ENCODE measurements around the gene ERN1. TPM values are rescaled to one million over a fixed set of nuclear protein-coding genes. Genes with fewer than 3 reads are reported as not detected.

ERN1 gene
- total and polyA plus RNA-seq, 2 of the 13 experiments (the other 11 are each of a cell fraction or from before 2014, with no cell fraction given): 6.0 to 12.7 TPM

DNA sequence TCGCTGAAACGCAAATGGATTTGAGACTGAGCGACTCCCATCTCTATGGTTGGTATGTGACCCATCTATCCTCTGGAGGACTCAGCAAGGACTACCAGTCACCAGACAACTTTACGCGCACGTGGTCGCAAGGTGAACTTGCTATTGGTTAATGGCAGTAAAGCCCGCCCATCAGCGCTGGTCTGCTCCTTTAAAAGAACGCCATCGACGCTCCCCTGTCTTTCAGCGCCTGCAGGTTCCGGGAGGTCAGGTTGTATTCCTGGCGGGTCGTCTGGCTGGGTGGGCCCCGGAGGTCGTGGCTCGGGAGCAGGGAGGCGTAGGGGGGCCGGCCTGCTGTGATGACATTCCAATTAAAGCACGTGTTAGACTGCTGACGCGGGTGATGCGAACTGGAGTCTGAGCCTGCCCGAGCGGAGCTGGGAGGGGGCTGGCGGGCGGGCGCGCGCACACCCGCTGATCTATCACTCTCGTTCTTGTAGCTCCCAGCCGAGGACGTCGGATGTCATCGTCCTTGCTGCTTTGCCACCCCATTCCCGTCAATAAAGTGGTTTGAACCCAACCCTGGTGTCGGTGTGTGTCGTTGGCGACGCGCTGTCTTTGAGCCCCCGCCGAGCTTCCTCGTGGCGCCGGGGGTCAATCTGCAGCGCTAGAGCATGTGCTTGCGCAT, 15.9 kb upstream of the ERN1 start:
- CTCF ChIA-PET (ENCODE audit: low intra/inter-chr PET ratio, low total read pairs): no interaction called here
- TF ChIP-seq PLSCR1 (CRISPR knock-in tag; IDR thresholded peaks at IDR 0.05; ENCODE audit: borderline replicate concordance): no peak; the same call in 1 of the 2 replicates
- TF ChIP-seq FOXA1 (IDR thresholded peaks at IDR 0.05): no peak
- no peak; the same call in none of the 2 replicates for TF ChIP-seq FOXA1 (CRISPR knock-in tag; IDR thresholded peaks at IDR 0.05)
- TF ChIP-seq, protein P1, sequence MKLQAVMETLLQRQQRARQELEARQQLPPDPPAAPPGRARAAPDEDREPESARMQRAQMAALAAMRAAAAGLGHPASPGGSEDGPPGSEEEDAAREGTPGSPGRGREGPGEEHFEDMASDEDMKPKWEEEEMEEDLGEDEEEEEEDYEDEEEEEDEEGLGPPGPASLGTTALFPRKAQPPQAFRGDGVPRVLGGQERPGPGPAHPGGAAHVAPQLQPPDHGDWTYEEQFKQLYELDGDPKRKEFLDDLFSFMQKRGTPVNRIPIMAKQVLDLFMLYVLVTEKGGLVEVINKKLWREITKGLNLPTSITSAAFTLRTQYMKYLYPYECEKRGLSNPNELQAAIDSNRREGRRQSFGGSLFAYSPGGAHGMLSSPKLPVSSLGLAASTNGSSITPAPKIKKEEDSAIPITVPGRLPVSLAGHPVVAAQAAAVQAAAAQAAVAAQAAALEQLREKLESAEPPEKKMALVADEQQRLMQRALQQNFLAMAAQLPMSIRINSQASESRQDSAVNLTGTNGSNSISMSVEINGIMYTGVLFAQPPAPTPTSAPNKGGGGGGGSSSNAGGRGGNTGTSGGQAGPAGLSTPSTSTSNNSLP (IDR thresholded peaks at IDR 0.05; ENCODE audit: low read depth, low read length): peak; percentile 73
- peak; percentile 65 for TF ChIP-seq HHEX (CRISPR knock-in tag; IDR thresholded peaks at IDR 0.05)
- TF ChIP-seq ZNF432 (CRISPR knock-in tag; IDR thresholded peaks at IDR 0.05; ENCODE audit: borderline replicate concordance): no peak
- peak; percentile 97; the same call in 1 of the 2 replicates for TF ChIP-seq BORCS8-MEF2B (CRISPR knock-in tag; IDR thresholded peaks at IDR 0.05)
- TF ChIP-seq, protein P2, sequence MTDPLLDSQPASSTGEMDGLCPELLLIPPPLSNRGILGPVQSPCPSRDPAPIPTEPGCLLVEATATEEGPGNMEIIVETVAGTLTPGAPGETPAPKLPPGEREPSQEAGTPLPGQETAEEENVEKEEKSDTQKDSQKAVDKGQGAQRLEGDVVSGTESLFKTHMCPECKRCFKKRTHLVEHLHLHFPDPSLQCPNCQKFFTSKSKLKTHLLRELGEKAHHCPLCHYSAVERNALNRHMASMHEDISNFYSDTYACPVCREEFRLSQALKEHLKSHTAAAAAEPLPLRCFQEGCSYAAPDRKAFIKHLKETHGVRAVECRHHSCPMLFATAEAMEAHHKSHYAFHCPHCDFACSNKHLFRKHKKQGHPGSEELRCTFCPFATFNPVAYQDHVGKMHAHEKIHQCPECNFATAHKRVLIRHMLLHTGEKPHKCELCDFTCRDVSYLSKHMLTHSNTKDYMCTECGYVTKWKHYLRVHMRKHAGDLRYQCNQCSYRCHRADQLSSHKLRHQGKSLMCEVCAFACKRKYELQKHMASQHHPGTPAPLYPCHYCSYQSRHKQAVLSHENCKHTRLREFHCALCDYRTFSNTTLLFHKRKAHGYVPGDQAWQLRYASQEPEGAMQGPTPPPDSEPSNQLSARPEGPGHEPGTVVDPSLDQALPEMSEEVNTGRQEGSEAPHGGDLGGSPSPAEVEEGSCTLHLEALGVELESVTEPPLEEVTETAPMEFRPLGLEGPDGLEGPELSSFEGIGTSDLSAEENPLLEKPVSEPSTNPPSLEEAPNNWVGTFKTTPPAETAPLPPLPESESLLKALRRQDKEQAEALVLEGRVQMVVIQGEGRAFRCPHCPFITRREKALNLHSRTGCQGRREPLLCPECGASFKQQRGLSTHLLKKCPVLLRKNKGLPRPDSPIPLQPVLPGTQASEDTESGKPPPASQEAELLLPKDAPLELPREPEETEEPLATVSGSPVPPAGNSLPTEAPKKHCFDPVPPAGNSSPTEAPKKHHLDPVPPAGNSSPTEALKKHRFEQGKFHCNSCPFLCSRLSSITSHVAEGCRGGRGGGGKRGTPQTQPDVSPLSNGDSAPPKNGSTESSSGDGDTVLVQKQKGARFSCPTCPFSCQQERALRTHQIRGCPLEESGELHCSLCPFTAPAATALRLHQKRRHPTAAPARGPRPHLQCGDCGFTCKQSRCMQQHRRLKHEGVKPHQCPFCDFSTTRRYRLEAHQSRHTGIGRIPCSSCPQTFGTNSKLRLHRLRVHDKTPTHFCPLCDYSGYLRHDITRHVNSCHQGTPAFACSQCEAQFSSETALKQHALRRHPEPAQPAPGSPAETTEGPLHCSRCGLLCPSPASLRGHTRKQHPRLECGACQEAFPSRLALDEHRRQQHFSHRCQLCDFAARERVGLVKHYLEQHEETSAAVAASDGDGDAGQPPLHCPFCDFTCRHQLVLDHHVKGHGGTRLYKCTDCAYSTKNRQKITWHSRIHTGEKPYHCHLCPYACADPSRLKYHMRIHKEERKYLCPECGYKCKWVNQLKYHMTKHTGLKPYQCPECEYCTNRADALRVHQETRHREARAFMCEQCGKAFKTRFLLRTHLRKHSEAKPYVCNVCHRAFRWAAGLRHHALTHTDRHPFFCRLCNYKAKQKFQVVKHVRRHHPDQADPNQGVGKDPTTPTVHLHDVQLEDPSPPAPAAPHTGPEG (CRISPR knock-in tag; IDR thresholded peaks at IDR 0.05): peak; percentile 85
- peak; percentile 57; the same call in 1 of the 2 replicates for TF ChIP-seq ZNF720 (CRISPR knock-in tag; IDR thresholded peaks at IDR 0.05)
- 0 out of 2 replicates have a peak, but pooled peaks have one; percentile 28 for TF ChIP-seq SIX4 (CRISPR knock-in tag; IDR thresholded peaks at IDR 0.05)
- TF ChIP-seq POLR2AphosphoS2 (IDR thresholded peaks at IDR 0.05; ENCODE audit: low read depth, low read length): peak; percentile 100
- no peak; the same call in 1 of the 2 replicates for TF ChIP-seq ZSCAN12 (CRISPR knock-in tag; IDR thresholded peaks at IDR 0.05)
- TF ChIP-seq THAP11 (CRISPR knock-in tag; IDR thresholded peaks at IDR 0.05): peak; percentile 91
- no peak; the same call in 1 of the 2 replicates for TF ChIP-seq HMG20B (CRISPR knock-in tag; conservative IDR thresholded peaks at IDR 0.05)
- 0 out of 2 replicates have a peak, but pooled peaks have one; percentile 89 for TF ChIP-seq TEAD2 (CRISPR knock-in tag; IDR thresholded peaks at IDR 0.05)
- peak; percentile 50; the same call in 1 of the 2 replicates for TF ChIP-seq ZSCAN20 (CRISPR knock-in tag; IDR thresholded peaks at IDR 0.05; ENCODE audit: borderline replicate concordance)
- no peak for TF ChIP-seq KAT2B (IDR thresholded peaks at IDR 0.05; ENCODE audit: borderline replicate concordance, low read depth, low read length)

More for the DNA sequence above, 15.9 kb upstream of the ERN1 start:
- peak; percentile 96 for FAIRE-seq
- H3K27ac ChIP-seq (ENCODE audit: extremely low read length, insufficient read depth, low read length): peak overlapping the region; percentile 88
- ATAC-seq: peak; percentile 78
- no peak overlapping the region for H2AFZ ChIP-seq (ENCODE audit: low read length)
- H3K36me3 ChIP-seq (replicated peaks in 1 of 2; ENCODE audit: control insufficient read depth in 1 of 2, insufficient read depth in 2 of 2, low read length in 2 of 2): no peaks in the 10 kb centered on the region; a peak in 2 of 5 replicates
- peaks cover 20% of the 10 kb centered on the region for H3K79me2 ChIP-seq (ENCODE audit: insufficient read depth, low read length)
- H3K9me3 ChIP-seq (ENCODE audit: low read length): no peaks in the 10 kb centered on the region
- in situ Hi-C loops (cut with HindIII; ENCODE audit: extremely low pct_ligation_motif_present, low pct_unique_long_range_greater_than_20kb) (loop anchor here (5.0 kb wide), 2 partner anchors 36 to 116 kb away; partner anchors contain the start of gene TEX2), intact Hi-C loops (cut with micrococcal nuclease; ENCODE audit: unreplicated experiment) (loop anchor here (5.0 kb wide), 2 partner anchors 116 to 136 kb away; partner anchors contain the start of gene TEX2)
- H3K4me3 ChIP-seq (replicated peaks in 1 of 3; ENCODE audit: insufficient read depth in 1 of 3, low read depth in 2 of 3, low read length in 3 of 3): peak overlapping the region; percentile 75 to 86 (median 84)
- no peaks in the 10 kb centered on the region; a peak in 1 of 5 replicates for H3K27me3 ChIP-seq (ENCODE audit: control insufficient read depth in 1 of 2, insufficient read depth in 2 of 2, low read length in 2 of 2)
- peak; percentile 100 for DNase-seq (ENCODE audit: low spot score)
- H3K9ac ChIP-seq (ENCODE audit: insufficient read depth, low read depth, low read length): peak overlapping the region; percentile 97
- POLR2A ChIA-PET: interaction anchor here (0.6 to 7.1 kb wide), 66 partner anchors 8 to 524 kb away, joined by 3 to 138 read pairs (median 6); partner anchors contain the start of genes CCDC47, CEP95, DDX42 and DDX5
- H3K4me2 ChIP-seq (ENCODE audit: low read depth, low read length): peak overlapping the region; percentile 95
- H4K20me1 ChIP-seq (ENCODE audit: insufficient read depth, low read length): no peaks in the 10 kb centered on the region
- under 1% methylated on average over 25 of the region's 51 CpGs for WGBS (ENCODE audit: low lambda C conversion rate)
- BruUV-seq (replicated peaks): TSS peak; percentile 84
- H3K4me1 ChIP-seq (ENCODE audit: insufficient read depth, low read length): peaks cover 55% of the 10 kb centered on the region

Measured in HepG2 (cell line).